DMS79 (cell line): ENCODE data around the gene RPS10.

ENCODE experiments used
- DNase-seq: peaks from one replicate; lab custom pipeline; 2025; lab: John Stamatoyannopoulos, UW

RPS10 gene

DNA sequence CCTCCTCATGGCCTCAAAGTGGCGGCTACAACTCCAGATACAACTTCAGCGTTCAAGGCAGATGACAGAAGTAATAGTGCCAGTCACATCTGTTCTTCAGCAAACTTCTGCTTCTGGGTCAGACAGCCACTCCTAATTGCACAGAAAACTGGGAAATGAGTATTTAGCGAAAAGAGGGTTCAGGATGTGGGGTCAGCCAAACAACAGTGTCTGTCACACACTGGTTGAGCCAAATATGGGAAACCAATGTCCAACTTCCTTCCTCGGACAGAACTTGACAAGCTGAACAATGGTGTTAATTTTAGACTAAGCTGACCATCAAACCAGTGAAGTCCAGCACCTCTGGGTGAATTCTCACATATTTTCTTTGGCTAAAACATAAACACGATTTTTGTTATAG lies 55.5 kb downstream of the RPS10 start:
- no peak for DNase-seq

DNA sequence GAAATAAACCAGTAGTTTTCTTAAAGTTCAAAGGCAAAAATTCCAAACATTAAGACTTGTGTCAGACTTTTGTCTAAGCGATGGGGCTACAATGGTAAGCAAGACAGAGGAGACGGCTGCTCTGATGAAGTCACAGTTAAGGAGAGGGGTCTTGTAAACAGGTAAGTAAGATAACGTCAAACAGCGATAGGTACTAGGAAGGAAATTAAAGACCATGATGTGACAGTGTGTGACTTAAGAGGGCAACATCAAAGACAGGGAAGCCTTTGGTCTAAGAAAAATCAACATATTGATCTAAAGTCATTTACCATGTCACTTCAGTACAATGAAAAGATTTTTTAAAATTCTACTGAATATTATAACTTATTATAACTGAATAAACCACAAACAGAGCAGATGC lies 56.5 kb downstream of the RPS10 start:
- DNase-seq, result no peak
